Caco-2 (cell line): ENCODE measurements around the gene GHDC. TPM values are rescaled to one million over a fixed set of nuclear protein-coding genes. Genes with fewer than 3 reads are reported as not detected.
A peak's percentile ranks its signal among the peaks of the same experiment; 100 is the strongest.

Source experiments
- BruUV-seq: library from RNA; stranded (reverse); fragments of 400-500 nt; replicated peaks from 2 replicates; lab custom pipeline; 2021; lab: Mats Ljungman, UMichigan
- CTCF ChIA-PET: fragments of 300-600 bp; sonication (Branson Sonifier 250); formaldehyde crosslinking; loops from one replicate; lab custom pipeline; 2022; ENCODE audit warnings: antibody characterized with exemption; lab: Charles Lee
- POLR2A ChIA-PET: fragments of 300-600 bp; sonication (Branson Sonifier 250); formaldehyde crosslinking; loops from one replicate; lab custom pipeline; 2022; ENCODE audit warnings: antibody characterized with exemption; lab: Charles Lee
- DNase-seq, 2 experiments: peaks; one replicate each; pipeline versions ENCODE4 v3.0.0 to v3.0.0-alpha.2; 2020 to 2022
- H3K27me3 ChIP-seq: replicated peaks from 2 replicates; pipeline ENCODE4 v1.6.0; 2011; ENCODE audit warnings: low read length; ENCODE audit not compliant: control insufficient read depth, insufficient read depth
- H3K36me3 ChIP-seq: 2 replicates; pipeline ENCODE4 v1.5.1; 2011; ENCODE audit warnings: low read length; ENCODE audit not compliant: control insufficient read depth, insufficient read depth
- H3K4me1 ChIP-seq: fragments of 250-450 bp; sonication (Bioruptor Pico); 2 replicates; pipeline ENCODE4 v1.5.1; 2020; ENCODE audit warnings: mild to moderate bottlenecking
- H3K4me3 ChIP-seq: 2 replicates; pipeline ENCODE4 v1.5.1; 2011; ENCODE audit warnings: low read depth, mild to moderate bottlenecking, control low read depth, low read length
- H3K9me3 ChIP-seq: fragments of 250-450 bp; sonication (Bioruptor Pico); 2 replicates; pipeline ENCODE4 v1.5.1; 2020; ENCODE audit warnings: mild to moderate bottlenecking, moderate library complexity
- H3K27ac Mint-ChIP-seq: one replicate; pipeline ENCODE4 v1.8.0; 2022; ENCODE audit warnings: mixed read lengths; ENCODE audit not compliant: unreplicated experiment
- H3K27me3 Mint-ChIP-seq: one replicate; pipeline ENCODE4 v1.8.0; 2022; ENCODE audit warnings: mixed read lengths; ENCODE audit not compliant: insufficient read depth, unreplicated experiment
- H3K36me3 Mint-ChIP-seq: one replicate; pipeline ENCODE4 v1.8.0; 2022; ENCODE audit warnings: mild to moderate bottlenecking, mixed read lengths; ENCODE audit not compliant: insufficient read depth, unreplicated experiment
- H3K4me1 Mint-ChIP-seq: one replicate; pipeline ENCODE4 v1.8.0; 2022; ENCODE audit warnings: low read depth, mixed read lengths; ENCODE audit not compliant: unreplicated experiment
- H3K4me3 Mint-ChIP-seq: one replicate; pipeline ENCODE4 v1.8.0; 2022; ENCODE audit warnings: mild to moderate bottlenecking, moderate library complexity, mixed read lengths; ENCODE audit not compliant: unreplicated experiment
- H3K9me3 Mint-ChIP-seq: one replicate; pipeline ENCODE4 v1.8.0; 2022; ENCODE audit warnings: mixed read lengths; ENCODE audit not compliant: unreplicated experiment
- CTCF ChIP-seq, 2 experiments: fragments of 200-600 bp in 1 of 2; IDR thresholded peaks; 1 replicate in 1 of 2; 2 replicates in 1 of 2; pipeline versions ENCODE4 v1.5.1 to v1.8.0; 2011 to 2022; ENCODE audit warnings: antibody characterized with exemption in 1 of 2, control low read depth in 1 of 2, inconsistent platforms in 1 of 2, low read depth in 1 of 2, low read length in 1 of 2, mild to moderate bottlenecking in 1 of 2, moderate library complexity in 1 of 2; ENCODE audit not compliant: insufficient read depth in 1 of 2, severe bottlenecking in 1 of 2, unreplicated experiment in 1 of 2
- intact Hi-C: fragments of 100-400 bp; cut with micrococcal nuclease; formaldehyde crosslinking; loops from one replicate; pipeline ENCODE4 v1.10.0; 2022; ENCODE audit not compliant: unreplicated experiment
- total RNA-seq: library from RNA; stranded (reverse); gene quantifications from 2 replicates; pipeline ENCODE4 v1.2.3, GENCODE V29; 2022

GHDC gene
- total RNA-seq, 1 experiment from 2014 or later, result 17.7 TPM

- peaks cover 10% of the 10 kb centered on the region for H3K27me3 Mint-ChIP-seq
- H3K4me3 Mint-ChIP-seq, result peak overlapping the region; percentile 77
- H3K4me1 Mint-ChIP-seq, result peaks cover 20% of the 10 kb centered on the region
- CTCF ChIA-PET, result interaction anchor here (0.6 to 3.1 kb wide), 6 partner anchors 11 to 396 kb away, joined by 3 to 15 read pairs (median 4); partner anchors contain the start of genes GHDC and JUP
- DNase-seq, result no peak
- Histone ChIP-seq H3K9me3 (no peaks in the 10 kb centered on the region), H3K4me3 (peak overlapping the region; percentile 61), H3K36me3 (no peaks in the 10 kb centered on the region), H3K4me1 (peaks cover 20% of the 10 kb centered on the region), H3K27me3 (no peaks in the 10 kb centered on the region; the same call in 1 of the 2 replicates)
- H3K36me3 Mint-ChIP-seq, result peaks cover 5% of the 10 kb centered on the region
- TF ChIP-seq CTCF (IDR thresholded peaks at IDR 0.05; ENCODE audit: insufficient read depth in 1 of 2, low read depth in 1 of 2, low read length in 1 of 2, severe bottlenecking in 1 of 2, unreplicated experiment in 1 of 2), result no peak
- BruUV-seq, result no TSS peak
- no peaks in the 10 kb centered on the region for H3K9me3 Mint-ChIP-seq
- intact Hi-C loops, result loop anchor here (5.0 kb wide), 1 partner anchor 61 kb away; the partner anchor contains the start of genes HSPB9 and KAT2A
- peak overlapping the region; percentile 84 for H3K27ac Mint-ChIP-seq
- POLR2A ChIA-PET, result interaction anchor here (0.6 kb wide), 1 partner anchor 31 kb away, joined by 4 read pairs; no protein-coding TSS in a partner anchor
Measured at GRCh38 chr17:42182927-42183734, 11.2 kb downstream of the GHDC start.

GRCh38 chr17:42181851-42182207 is 12.5 kb downstream of the GHDC start:
- no peak for TF ChIP-seq CTCF (IDR thresholded peaks at IDR 0.05; ENCODE audit: insufficient read depth in 1 of 2, low read depth in 1 of 2, low read length in 1 of 2, severe bottlenecking in 1 of 2, unreplicated experiment in 1 of 2)

More at GRCh38 chr17:42181851-42182207, 12.5 kb downstream of the GHDC start:
- no peak for DNase-seq
- no peak overlapping the region for H3K4me3 ChIP-seq
- peaks cover 20% of the 10 kb centered on the region for H3K4me1 ChIP-seq
- no peak overlapping the region for H3K27ac Mint-ChIP-seq
- ChIA-PET CTCF (interaction anchor here (0.6 to 1.5 kb wide), 7 partner anchors 18 to 393 kb away, joined by 3 to 8 read pairs (median 3); partner anchors contain the start of gene KAT2A), POLR2A (no interaction called here)
- H3K9me3 Mint-ChIP-seq, result no peaks in the 10 kb centered on the region
- H3K4me3 Mint-ChIP-seq, result peak overlapping the region; percentile 62
- H3K36me3 Mint-ChIP-seq, result peaks cover 5% of the 10 kb centered on the region
- H3K27me3 ChIP-seq, result no peaks in the 10 kb centered on the region; the same call in 1 of the 2 replicates
- H3K36me3 ChIP-seq, result no peaks in the 10 kb centered on the region
- peaks cover 10% of the 10 kb centered on the region for H3K27me3 Mint-ChIP-seq
- intact Hi-C loops, result loop anchor here (1.0 to 5.0 kb wide), 2 partner anchors 27 to 60 kb away; partner anchors contain the start of genes HSPB9 and KAT2A
- no TSS peak for BruUV-seq
- peaks cover 20% of the 10 kb centered on the region for H3K4me1 Mint-ChIP-seq
- H3K9me3 ChIP-seq, result no peaks in the 10 kb centered on the region
